Endothelial cell of umbilical vein (primary cell): Measurements from ENCODE around the gene STK40. TPM values are rescaled to one million over a fixed set of nuclear protein-coding genes. Genes with fewer than 3 reads are reported as not detected.

Experiments used
- BruUV-seq: library from RNA; stranded (reverse); fragments of 400-500 nt; replicated peaks from 2 replicates; lab custom pipeline; 2021; lab: Mats Ljungman, UMichigan
- CTCF ChIA-PET: fragments of 300-600, 350-600 bp; sonication (Branson Sonifier 250); formaldehyde crosslinking; loops from one replicate; lab custom pipeline; 2021; ENCODE audit warnings: antibody characterized with exemption, inconsistent platforms; lab: Charles Lee
- POLR2A ChIA-PET: fragments of 300-600, 350-600 bp; sonication (Branson Sonifier 250); formaldehyde crosslinking; loops from one replicate; lab custom pipeline; 2021; ENCODE audit warnings: antibody characterized with exemption, inconsistent platforms; lab: Charles Lee
- DNase-seq: peaks from one replicate; pipeline ENCODE4 v3.0.0-alpha.2; 2011; ENCODE audit warnings: low read depth, low spot score
- FAIRE-seq: peaks from 2 replicates; lab custom pipeline; 2011; peaks lifted over from hg19 to GRCh38; lab: Jason Lieb, UNC
- H2AFZ ChIP-seq: 2 replicates; pipeline ENCODE4 v1.6.0; 2012; ENCODE audit warnings: low read depth, low read length, control low read depth, inconsistent platforms
- H3K27ac ChIP-seq: 2 replicates; pipeline ENCODE4 v1.5.1; 2011; ENCODE audit warnings: low read depth, mild to moderate bottlenecking, control low read depth, low read length, moderate library complexity; ENCODE audit not compliant: insufficient read depth
- H3K27me3 ChIP-seq, 2 experiments: 2 replicates each; pipeline versions ENCODE4 v1.6.0 to v1.6.1; 2011; ENCODE audit warnings: low read length in 2 of 2, mixed read lengths in 1 of 2; ENCODE audit not compliant: control insufficient read depth in 2 of 2, insufficient read depth in 2 of 2
- H3K36me3 ChIP-seq, 2 experiments: 2 replicates in 1 of 2; 3 replicates in 1 of 2; pipeline ENCODE4 v1.5.1; 2011; ENCODE audit warnings: low read length in 2 of 2, mild to moderate bottlenecking in 1 of 2, moderate library complexity in 1 of 2; ENCODE audit not compliant: control insufficient read depth in 2 of 2, insufficient read depth in 2 of 2; ENCODE audit errors: extremely low read depth in 1 of 2
- H3K4me1 ChIP-seq: 3 replicates; pipeline ENCODE4 v1.5.1; 2011; ENCODE audit warnings: mild to moderate bottlenecking, low read length; ENCODE audit not compliant: control insufficient read depth, insufficient read depth; ENCODE audit errors: extremely low read depth
- H3K4me2 ChIP-seq: 2 replicates; pipeline ENCODE4 v1.6.1; 2011; ENCODE audit warnings: low read length, control low read depth, mixed read lengths; ENCODE audit not compliant: insufficient read depth
- H3K4me3 ChIP-seq, 3 experiments: fragments of 200-600 bp in 1 of 3; sonication (generic), shearing (Covaris generic) in 1 of 3; replicated peaks in 1 of 3; 2 replicates each; pipeline ENCODE4 v1.5.1; 2011 to 2016; ENCODE audit warnings: control low read depth in 3 of 3, low read length in 3 of 3, mild to moderate bottlenecking in 2 of 3, inconsistent platforms in 1 of 3, low read depth in 1 of 3, moderate library complexity in 1 of 3; ENCODE audit not compliant: insufficient read depth in 1 of 3
- H3K79me2 ChIP-seq: 2 replicates; pipeline ENCODE4 v1.6.0; 2012; ENCODE audit warnings: low read length, inconsistent platforms; ENCODE audit not compliant: control insufficient read depth, insufficient read depth
- H3K9ac ChIP-seq: replicated peaks from 2 replicates; pipeline ENCODE3; 2011; ENCODE audit warnings: low read length, control low read depth; ENCODE audit not compliant: insufficient read depth; ENCODE audit errors: extremely low read depth
- H3K9me1 ChIP-seq: replicated peaks from 3 replicates; pipeline ENCODE4 v1.6.0; 2011; ENCODE audit warnings: mild to moderate bottlenecking, low read length; ENCODE audit not compliant: control insufficient read depth, insufficient read depth; ENCODE audit errors: extremely low read depth
- H3K9me3 ChIP-seq: replicated peaks from 2 replicates; pipeline ENCODE4 v1.5.1; 2012; ENCODE audit warnings: low read length, inconsistent platforms; ENCODE audit not compliant: control insufficient read depth, insufficient read depth
- H4K20me1 ChIP-seq: replicated peaks from 2 replicates; pipeline ENCODE3; 2011; ENCODE audit warnings: mild to moderate bottlenecking, low read length; ENCODE audit not compliant: control insufficient read depth, insufficient read depth; ENCODE audit errors: extremely low read depth
- EZH2 ChIP-seq: IDR thresholded peaks from 2 replicates; pipeline ENCODE4 v1.6.1; 2012; ENCODE audit warnings: borderline replicate concordance, low read depth, mild to moderate bottlenecking, moderate library complexity, low read length, inconsistent platforms; ENCODE audit not compliant: severe bottlenecking
- FOS ChIP-seq: IDR thresholded peaks from 2 replicates; pipeline ENCODE4 v1.6.1; 2011; ENCODE audit warnings: mild to moderate bottlenecking, low read length, moderate library complexity, borderline replicate concordance; ENCODE audit not compliant: insufficient read depth
- GATA2 ChIP-seq: IDR thresholded peaks from 2 replicates; pipeline ENCODE4 v1.7.0; 2011; ENCODE audit warnings: low read depth, mild to moderate bottlenecking, moderate library complexity, mixed read lengths, low read length; ENCODE audit not compliant: insufficient read length, insufficient read depth
- JUN ChIP-seq: IDR thresholded peaks from 2 replicates; pipeline ENCODE4 v1.6.1; 2011; ENCODE audit warnings: borderline replicate concordance, low read depth; ENCODE audit not compliant: insufficient read length, insufficient read depth
- MYC ChIP-seq: IDR thresholded peaks from one replicate; pipeline ENCODE4 v1.6.1; 2011; ENCODE audit warnings: mild to moderate bottlenecking, low read depth, low read length
- POLR2A ChIP-seq: IDR thresholded peaks from 2 replicates; pipeline ENCODE4 v1.6.1; 2012; ENCODE audit warnings: low read depth, mild to moderate bottlenecking, control low read depth, low read length
- POLR2AphosphoS5 ChIP-seq: IDR thresholded peaks from 2 replicates; pipeline ENCODE4 v1.6.1; 2012; ENCODE audit warnings: low read depth, mild to moderate bottlenecking, control low read depth, low read length, moderate library complexity; ENCODE audit not compliant: insufficient read depth
- dilution Hi-C: fragments of 300-500 bp; cut with MboI; formaldehyde crosslinking; loops from one replicate; pipeline ENCODE4 v1.15.0; 2019; ENCODE audit warnings: low sequenced_read_pairs; ENCODE audit not compliant: extremely low pct_ligation_motif_present
- intact Hi-C: fragments of 100-400 bp; cut with micrococcal nuclease; formaldehyde crosslinking; loops from one replicate; pipeline ENCODE4 v1.10.0; 2022
- polyA plus RNA-seq, 4 experiments: library from polyadenylated mRNA; depleted of rRNA in 3 of 4; stranded (reverse) in 3 of 4; unstranded in 1 of 4; fragments of >200 nt; gene quantifications; 2 replicates each; pipeline versions ENCODE4 v1.2.1 to v1.2.3, GENCODE V29; 2011 to 2012; ENCODE audit warnings: missing spikeins in 1 of 4
- total RNA-seq: library from RNA; stranded (reverse); gene quantifications from 2 replicates; pipeline ENCODE4 v1.2.3, GENCODE V29; 2021
- TF ChIP-seq, protein P1 (sequence below), 2 donors: IDR thresholded peaks; 1 replicate in 1 of 2; 2 replicates in 1 of 2; pipeline ENCODE4 v1.5.1; 2011; ENCODE audit warnings: low read length in 2 of 2, mild to moderate bottlenecking in 2 of 2, moderate library complexity in 2 of 2, control low read depth in 1 of 2, inconsistent platforms in 1 of 2, low read depth in 1 of 2; ENCODE audit not compliant: insufficient read depth in 1 of 2; ENCODE audit errors: extremely low read depth in 1 of 2
- TF ChIP-seq, protein P2 (sequence below): IDR thresholded peaks from 2 replicates; pipeline ENCODE4 v1.6.1; 2011; ENCODE audit not compliant: insufficient read depth, insufficient read length

Gene STK40
- total and polyA plus RNA-seq, 2 donors (not counting 3 experiments of a cell fraction or from before 2014, with no cell fraction given) = 20.8 to 36.8 TPM

DNA sequence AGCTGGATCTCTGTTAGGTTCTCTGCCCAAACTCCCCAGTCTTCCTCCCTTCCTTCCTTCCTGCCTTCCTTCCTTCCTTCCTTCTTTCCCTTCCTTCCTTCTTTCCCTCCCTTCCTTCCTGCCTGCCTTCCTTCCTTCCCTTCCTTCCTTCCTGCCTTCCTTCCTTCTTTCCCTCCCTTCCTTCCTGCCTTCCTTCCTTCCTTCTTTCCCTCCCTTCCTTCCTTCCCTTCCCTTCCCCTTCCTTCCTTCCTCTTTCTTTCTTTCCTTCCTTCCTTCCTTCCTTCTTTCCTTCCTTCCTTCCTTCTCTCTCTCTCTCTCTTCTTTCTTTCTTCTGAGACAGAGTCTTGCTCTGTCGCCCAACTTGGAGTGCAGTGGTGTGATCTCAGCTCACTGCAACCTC, 20.7 kb upstream of the STK40 start:
- H3K9me1 ChIP-seq = no peaks in the 10 kb centered on the region
- dilution Hi-C loops (no loop called here), intact Hi-C loops (no loop called here)
- H3K4me1 ChIP-seq = no peaks in the 10 kb centered on the region
- no peaks in the 10 kb centered on the region for H3K27me3 ChIP-seq
- H3K79me2 ChIP-seq = no peaks in the 10 kb centered on the region
- H3K4me2 ChIP-seq = no peak overlapping the region
- H3K9ac ChIP-seq = no peak overlapping the region
- no peak overlapping the region for H3K27ac ChIP-seq
- FAIRE-seq (no peak), DNase-seq (no peak)
- ChIA-PET CTCF (no interaction called here), POLR2A (no interaction called here)
- no peak overlapping the region for H3K4me3 ChIP-seq
- H2AFZ ChIP-seq = no peak overlapping the region
- H4K20me1 ChIP-seq = no peaks in the 10 kb centered on the region
- BruUV-seq = no TSS peak
- TF ChIP-seq FOS (no peak), POLR2A (no peak), EZH2 (no peak), JUN (no peak), MYC (no peak), GATA2 (no peak), POLR2AphosphoS5 (no peak)
- TF ChIP-seq, protein P1, sequence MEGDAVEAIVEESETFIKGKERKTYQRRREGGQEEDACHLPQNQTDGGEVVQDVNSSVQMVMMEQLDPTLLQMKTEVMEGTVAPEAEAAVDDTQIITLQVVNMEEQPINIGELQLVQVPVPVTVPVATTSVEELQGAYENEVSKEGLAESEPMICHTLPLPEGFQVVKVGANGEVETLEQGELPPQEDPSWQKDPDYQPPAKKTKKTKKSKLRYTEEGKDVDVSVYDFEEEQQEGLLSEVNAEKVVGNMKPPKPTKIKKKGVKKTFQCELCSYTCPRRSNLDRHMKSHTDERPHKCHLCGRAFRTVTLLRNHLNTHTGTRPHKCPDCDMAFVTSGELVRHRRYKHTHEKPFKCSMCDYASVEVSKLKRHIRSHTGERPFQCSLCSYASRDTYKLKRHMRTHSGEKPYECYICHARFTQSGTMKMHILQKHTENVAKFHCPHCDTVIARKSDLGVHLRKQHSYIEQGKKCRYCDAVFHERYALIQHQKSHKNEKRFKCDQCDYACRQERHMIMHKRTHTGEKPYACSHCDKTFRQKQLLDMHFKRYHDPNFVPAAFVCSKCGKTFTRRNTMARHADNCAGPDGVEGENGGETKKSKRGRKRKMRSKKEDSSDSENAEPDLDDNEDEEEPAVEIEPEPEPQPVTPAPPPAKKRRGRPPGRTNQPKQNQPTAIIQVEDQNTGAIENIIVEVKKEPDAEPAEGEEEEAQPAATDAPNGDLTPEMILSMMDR (IDR thresholded peaks at IDR 0.05; ENCODE audit: extremely low read depth in 1 of 2, insufficient read depth in 1 of 2, low read depth in 1 of 2, low read length in 2 of 2) = no peak
- TF ChIP-seq, protein P2, sequence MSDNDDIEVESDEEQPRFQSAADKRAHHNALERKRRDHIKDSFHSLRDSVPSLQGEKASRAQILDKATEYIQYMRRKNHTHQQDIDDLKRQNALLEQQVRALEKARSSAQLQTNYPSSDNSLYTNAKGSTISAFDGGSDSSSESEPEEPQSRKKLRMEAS = no peak
- no peaks in the 10 kb centered on the region for H3K36me3 ChIP-seq
- no peaks in the 10 kb centered on the region for H3K9me3 ChIP-seq
